Activated CD8-positive, alpha-beta T cell treated with anti-CD3 and anti-CD28 coated beads for 36 hours (primary cell): ENCODE measurements around the gene WNT3A. TPM values are rescaled to one million over a fixed set of nuclear protein-coding genes. Genes with fewer than 3 reads are reported as not detected.

Experiments
- ATAC-seq: fragments of 200-7000 bp; cut with Tn5 transposase; one replicate; pipeline ENCODE4 v1.10.0; 2021; ENCODE audit warnings: mild to moderate bottlenecking, moderate library complexity
- CTCF ChIA-PET: fragments of 350-600 bp; sonication (Branson Sonifier 250); formaldehyde crosslinking; loops from one replicate; lab custom pipeline; 2021; ENCODE audit warnings: antibody characterized with exemption; lab: Charles Lee
- POLR2A ChIA-PET: fragments of 350-600 bp; sonication (Branson Sonifier 250); formaldehyde crosslinking; loops from one replicate; lab custom pipeline; 2021; ENCODE audit warnings: antibody characterized with exemption; lab: Charles Lee
- DNase-seq: peaks from one replicate; pipeline ENCODE4 v3.0.0-alpha.2; 2020
- H3K27ac Mint-ChIP-seq: one replicate; pipeline ENCODE4 v1.8.0; 2021; ENCODE audit warnings: mild to moderate bottlenecking, mixed read lengths
- H3K27me3 Mint-ChIP-seq: one replicate; pipeline ENCODE4 v1.8.0; 2021; ENCODE audit warnings: mixed read lengths
- H3K36me3 Mint-ChIP-seq: one replicate; pipeline ENCODE4 v1.8.0; 2021; ENCODE audit warnings: low read depth, mixed read lengths
- H3K4me1 Mint-ChIP-seq: one replicate; pipeline ENCODE4 v1.8.0; 2021; ENCODE audit warnings: low read depth, mixed read lengths
- H3K4me3 Mint-ChIP-seq: one replicate; pipeline ENCODE4 v1.8.0; 2021; ENCODE audit warnings: mild to moderate bottlenecking, moderate library complexity, mixed read lengths
- H3K9me3 Mint-ChIP-seq: one replicate; pipeline ENCODE4 v1.8.0; 2021; ENCODE audit warnings: mixed read lengths
- intact Hi-C: fragments of 100-400 bp; cut with micrococcal nuclease; formaldehyde crosslinking; loops from one replicate; pipeline ENCODE4 v1.10.0; 2022
- total RNA-seq, 2 experiments: library from RNA; stranded (reverse); gene quantifications; one replicate each; pipeline ENCODE4 v1.2.3, GENCODE V29; 2021
- TF ChIP-seq, protein P1 (sequence below): fragments of 200-600 bp; IDR thresholded peaks from one replicate; pipeline ENCODE4 v1.8.0; 2022; ENCODE audit warnings: antibody characterized with exemption, mild to moderate bottlenecking

WNT3A gene
- total RNA-seq, 2 experiments from 2014 or later = not detected

DNA sequence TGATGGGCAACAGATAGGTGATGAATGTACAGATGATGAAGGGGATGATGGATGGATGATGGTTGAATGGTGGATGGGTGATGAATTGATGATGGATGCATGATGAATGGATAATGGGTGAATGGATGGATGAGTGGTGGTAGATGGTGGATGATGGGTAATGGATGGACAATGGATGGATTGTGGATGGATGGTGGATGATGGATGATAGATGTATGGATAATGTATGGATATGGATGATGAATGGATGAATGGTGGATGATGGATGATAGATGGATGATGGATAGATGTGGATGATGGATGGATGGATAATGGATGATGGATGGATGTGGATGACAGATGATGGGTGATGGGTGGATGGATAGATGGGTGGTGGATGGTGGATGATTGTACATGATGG is 35.7 kb downstream of the WNT3A start:
- no peak overlapping the region for H3K4me3 Mint-ChIP-seq
- ChIA-PET CTCF (no interaction called here), POLR2A (no interaction called here)
- intact Hi-C loops = no loop called here
- H3K27ac Mint-ChIP-seq = no peak overlapping the region
- H3K36me3 Mint-ChIP-seq = no peaks in the 10 kb centered on the region
- H3K27me3 Mint-ChIP-seq = peaks cover 16% of the 10 kb centered on the region
- H3K9me3 Mint-ChIP-seq = no peaks in the 10 kb centered on the region
- TF ChIP-seq, protein P1, sequence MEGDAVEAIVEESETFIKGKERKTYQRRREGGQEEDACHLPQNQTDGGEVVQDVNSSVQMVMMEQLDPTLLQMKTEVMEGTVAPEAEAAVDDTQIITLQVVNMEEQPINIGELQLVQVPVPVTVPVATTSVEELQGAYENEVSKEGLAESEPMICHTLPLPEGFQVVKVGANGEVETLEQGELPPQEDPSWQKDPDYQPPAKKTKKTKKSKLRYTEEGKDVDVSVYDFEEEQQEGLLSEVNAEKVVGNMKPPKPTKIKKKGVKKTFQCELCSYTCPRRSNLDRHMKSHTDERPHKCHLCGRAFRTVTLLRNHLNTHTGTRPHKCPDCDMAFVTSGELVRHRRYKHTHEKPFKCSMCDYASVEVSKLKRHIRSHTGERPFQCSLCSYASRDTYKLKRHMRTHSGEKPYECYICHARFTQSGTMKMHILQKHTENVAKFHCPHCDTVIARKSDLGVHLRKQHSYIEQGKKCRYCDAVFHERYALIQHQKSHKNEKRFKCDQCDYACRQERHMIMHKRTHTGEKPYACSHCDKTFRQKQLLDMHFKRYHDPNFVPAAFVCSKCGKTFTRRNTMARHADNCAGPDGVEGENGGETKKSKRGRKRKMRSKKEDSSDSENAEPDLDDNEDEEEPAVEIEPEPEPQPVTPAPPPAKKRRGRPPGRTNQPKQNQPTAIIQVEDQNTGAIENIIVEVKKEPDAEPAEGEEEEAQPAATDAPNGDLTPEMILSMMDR = no peak
- no peak for ATAC-seq
- no peak for DNase-seq
- H3K4me1 Mint-ChIP-seq = peaks cover 2% of the 10 kb centered on the region

DNA sequence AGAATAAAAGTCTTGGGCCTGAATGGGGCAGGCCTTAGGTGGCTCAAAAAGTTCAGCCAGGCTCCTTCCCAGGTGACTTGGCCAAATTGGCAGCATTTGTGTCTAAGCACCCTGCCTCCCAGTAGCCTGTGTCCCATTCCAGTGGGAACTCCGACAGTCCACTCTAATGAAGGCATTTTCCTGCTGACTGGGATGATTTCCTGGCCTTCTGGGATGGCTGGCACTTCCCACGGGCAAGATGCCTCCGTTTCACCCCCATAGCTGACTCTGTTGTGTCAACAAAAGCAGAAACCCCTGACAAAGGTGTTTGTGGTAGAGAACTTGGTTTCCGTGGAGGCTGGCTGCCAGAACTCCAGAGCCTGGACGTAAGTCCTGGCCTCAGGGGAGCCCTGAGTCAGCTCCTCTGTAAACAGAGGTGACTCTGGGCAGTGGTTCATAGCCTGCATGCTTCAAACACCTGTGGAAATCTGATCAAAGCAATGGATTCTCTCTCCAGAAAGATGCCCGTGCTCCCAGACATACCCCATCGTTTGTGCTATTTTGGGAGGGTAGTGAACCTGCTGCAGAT is 36.6 kb downstream of the WNT3A start:
- DNase-seq = no peak
- H3K27me3 Mint-ChIP-seq = peaks cover 14% of the 10 kb centered on the region

DNA sequence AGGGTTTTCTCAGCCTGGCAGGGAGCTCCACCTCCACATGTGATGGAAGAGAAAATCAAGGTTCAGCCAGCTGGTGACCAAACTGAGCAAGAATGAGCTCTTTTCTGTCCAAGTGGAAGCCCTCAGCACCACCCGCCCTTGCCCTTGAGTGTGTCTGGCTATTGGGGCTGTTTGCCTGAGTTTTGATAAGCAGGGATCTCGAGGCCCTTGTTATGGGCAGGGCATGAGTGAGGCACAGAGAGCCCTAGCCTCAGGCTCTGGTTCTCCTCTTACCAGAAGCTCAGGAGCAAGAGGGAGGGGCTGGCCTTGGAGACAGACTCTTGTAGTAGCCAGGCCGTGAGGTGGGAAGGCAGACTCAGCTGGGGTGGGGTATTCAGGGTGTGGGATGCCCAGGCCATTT is 38.2 kb downstream of the WNT3A start:
- ChIA-PET POLR2A (no interaction called here), CTCF (no interaction called here)
- TF ChIP-seq, protein P1 = no peak
- DNase-seq (no peak), ATAC-seq (no peak)
- Mint-ChIP-seq H3K36me3 (no peaks in the 10 kb centered on the region), H3K9me3 (no peaks in the 10 kb centered on the region), H3K4me1 (no peaks in the 10 kb centered on the region), H3K4me3 (no peak overlapping the region), H3K27ac (no peak overlapping the region), H3K27me3 (peaks cover 5% of the 10 kb centered on the region)
- intact Hi-C loops = no loop called here

More for the DNA sequence above, 36.6 kb downstream of the WNT3A start:
- CTCF ChIA-PET = no interaction called here
- no peak for ATAC-seq
- no peak overlapping the region for H3K27ac Mint-ChIP-seq
- H3K9me3 Mint-ChIP-seq = no peaks in the 10 kb centered on the region
- no peak overlapping the region for H3K4me3 Mint-ChIP-seq
- no peaks in the 10 kb centered on the region for H3K4me1 Mint-ChIP-seq
- intact Hi-C loops = no loop called here
- no peaks in the 10 kb centered on the region for H3K36me3 Mint-ChIP-seq
- TF ChIP-seq, protein P1 = no peak
- POLR2A ChIA-PET = no interaction called here

DNA sequence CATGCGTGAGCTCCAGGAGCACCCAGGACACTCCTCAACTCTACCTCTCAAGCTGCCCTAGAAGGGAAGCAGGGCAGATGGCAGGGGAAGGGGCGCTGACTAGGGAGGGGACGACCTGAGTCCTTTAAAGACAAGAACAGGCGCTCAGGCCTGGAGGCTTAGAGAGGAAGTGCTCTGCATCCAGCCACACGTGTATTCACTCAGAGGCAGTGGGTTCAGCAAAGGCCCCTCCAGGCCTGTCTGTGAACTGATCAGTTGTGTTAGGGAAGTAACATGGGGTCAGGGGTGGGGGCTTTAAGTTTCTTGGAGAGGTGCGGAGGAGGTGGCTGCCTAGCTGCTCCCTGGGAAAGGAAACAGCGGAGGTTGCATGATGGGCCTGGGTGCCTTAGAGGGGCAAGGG is 38.6 kb downstream of the WNT3A start:
- H3K4me3 Mint-ChIP-seq = no peak overlapping the region
- no peaks in the 10 kb centered on the region for H3K9me3 Mint-ChIP-seq
- H3K27me3 Mint-ChIP-seq = peaks cover 2% of the 10 kb centered on the region
- TF ChIP-seq, protein P1 = no peak
- ATAC-seq (no peak), DNase-seq (no peak)
- no peaks in the 10 kb centered on the region for H3K4me1 Mint-ChIP-seq
- no peak overlapping the region for H3K27ac Mint-ChIP-seq
- intact Hi-C loops = no loop called here
- H3K36me3 Mint-ChIP-seq = no peaks in the 10 kb centered on the region
- POLR2A ChIA-PET = no interaction called here
- CTCF ChIA-PET = no interaction called here

DNA sequence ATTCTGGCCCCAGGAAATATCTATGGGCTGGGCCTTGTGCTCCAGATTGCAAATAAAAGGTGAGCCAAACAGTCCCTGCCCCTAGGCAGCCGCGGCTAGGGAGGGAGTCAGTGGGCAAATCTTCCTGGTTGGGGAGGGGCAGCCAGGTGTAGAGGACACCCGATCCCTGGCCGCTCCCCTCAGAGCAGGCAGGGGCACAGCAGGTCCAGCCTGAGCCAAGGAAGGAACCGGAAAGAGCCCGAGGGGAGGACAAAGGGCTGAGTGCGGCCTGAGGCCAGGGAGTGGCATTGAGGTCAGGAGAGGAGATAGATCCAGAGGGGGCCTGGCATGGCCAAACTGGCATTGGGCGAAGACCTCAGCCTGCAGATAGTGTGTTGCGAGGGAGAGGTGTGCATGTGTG is 39.1 kb downstream of the WNT3A start:
- ATAC-seq (no peak), DNase-seq (no peak)
- Mint-ChIP-seq H3K27me3 (peaks cover 2% of the 10 kb centered on the region), H3K4me1 (no peaks in the 10 kb centered on the region), H3K27ac (no peak overlapping the region), H3K9me3 (no peaks in the 10 kb centered on the region), H3K36me3 (no peaks in the 10 kb centered on the region), H3K4me3 (no peak overlapping the region)
- intact Hi-C loops = no loop called here
- CTCF ChIA-PET = no interaction called here
- TF ChIP-seq, protein P1 = no peak
- POLR2A ChIA-PET = no interaction called here
